BJ (cell line): ENCODE data around the gene CLMN. TPM values are rescaled to one million over a fixed set of nuclear protein-coding genes. Genes with fewer than 3 reads are reported as not detected.

Experiments used
- CTCF ChIA-PET: fragments of 350-600 bp; formaldehyde crosslinking; extraction: SDS; loops from one replicate; lab custom pipeline; 2021; ENCODE audit warnings: antibody characterized with exemption, inconsistent platforms; lab: Yijun Ruan, JAX
- POLR2A ChIA-PET: fragments of 300-600 bp; sonication (Branson Sonifier 250); formaldehyde crosslinking; extraction: SDS; loops from one replicate; lab custom pipeline; 2021; ENCODE audit warnings: antibody characterized with exemption; lab: Charles Lee
- DNase-seq: peaks from one replicate; pipeline ENCODE4 v3.0.0-alpha.2; 2011; ENCODE audit warnings: low read depth
- H3K27me3 ChIP-seq: 2 replicates; pipeline ENCODE4 v1.6.0; 2011; ENCODE audit warnings: low read length; ENCODE audit not compliant: control insufficient read depth, insufficient read depth
- H3K36me3 ChIP-seq: 2 replicates; pipeline ENCODE4 v1.5.1; 2011; ENCODE audit warnings: low read length; ENCODE audit not compliant: control insufficient read depth, insufficient read depth
- H3K4me3 ChIP-seq: 2 replicates; pipeline ENCODE4 v1.5.1; 2011; ENCODE audit warnings: low read depth, mild to moderate bottlenecking, control low read depth, low read length
- polyA plus RNA-seq: library from polyadenylated mRNA; depleted of rRNA; stranded (reverse); fragments of >200 nt; gene quantifications from 2 replicates; pipeline ENCODE4 v1.2.3, GENCODE V29; 2011
- TF ChIP-seq, protein P1 (sequence below): IDR thresholded peaks from 2 replicates; pipeline ENCODE4 v1.5.1; 2011; ENCODE audit warnings: low read depth, mild to moderate bottlenecking, control low read depth, inconsistent platforms, low read length, moderate library complexity; ENCODE audit not compliant: insufficient read depth

The CLMN gene
- polyA plus RNA-seq, 1 experiment, result 0.13 TPM

DNA sequence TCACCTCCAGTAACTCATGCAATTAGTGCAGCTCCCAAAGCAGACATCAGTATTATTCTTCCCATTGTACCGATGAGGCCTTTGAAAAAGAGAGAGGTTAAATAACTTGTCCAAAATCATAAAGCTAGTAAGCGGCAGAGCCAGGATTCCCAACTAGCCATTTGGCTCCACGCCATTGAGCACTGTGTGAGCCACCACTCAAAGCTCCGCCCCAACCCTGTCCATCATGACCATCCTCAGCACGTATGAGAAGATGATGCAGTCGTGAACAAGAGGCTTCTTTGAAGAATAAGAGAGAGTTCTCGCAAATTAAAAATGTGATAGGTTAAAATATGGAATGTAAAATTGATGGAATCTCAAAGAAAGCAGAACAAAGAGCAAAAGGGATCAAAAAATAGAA, 14.6 kb downstream of the CLMN start:
- DNase-seq, result no peak
- H3K36me3 ChIP-seq, result no peaks in the 10 kb centered on the region
- H3K27me3 ChIP-seq, result no peaks in the 10 kb centered on the region
- TF ChIP-seq, protein P1, sequence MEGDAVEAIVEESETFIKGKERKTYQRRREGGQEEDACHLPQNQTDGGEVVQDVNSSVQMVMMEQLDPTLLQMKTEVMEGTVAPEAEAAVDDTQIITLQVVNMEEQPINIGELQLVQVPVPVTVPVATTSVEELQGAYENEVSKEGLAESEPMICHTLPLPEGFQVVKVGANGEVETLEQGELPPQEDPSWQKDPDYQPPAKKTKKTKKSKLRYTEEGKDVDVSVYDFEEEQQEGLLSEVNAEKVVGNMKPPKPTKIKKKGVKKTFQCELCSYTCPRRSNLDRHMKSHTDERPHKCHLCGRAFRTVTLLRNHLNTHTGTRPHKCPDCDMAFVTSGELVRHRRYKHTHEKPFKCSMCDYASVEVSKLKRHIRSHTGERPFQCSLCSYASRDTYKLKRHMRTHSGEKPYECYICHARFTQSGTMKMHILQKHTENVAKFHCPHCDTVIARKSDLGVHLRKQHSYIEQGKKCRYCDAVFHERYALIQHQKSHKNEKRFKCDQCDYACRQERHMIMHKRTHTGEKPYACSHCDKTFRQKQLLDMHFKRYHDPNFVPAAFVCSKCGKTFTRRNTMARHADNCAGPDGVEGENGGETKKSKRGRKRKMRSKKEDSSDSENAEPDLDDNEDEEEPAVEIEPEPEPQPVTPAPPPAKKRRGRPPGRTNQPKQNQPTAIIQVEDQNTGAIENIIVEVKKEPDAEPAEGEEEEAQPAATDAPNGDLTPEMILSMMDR, result no peak
- POLR2A ChIA-PET, result no interaction called here
- H3K4me3 ChIP-seq, result no peak overlapping the region
- CTCF ChIA-PET, result no interaction called here

DNA sequence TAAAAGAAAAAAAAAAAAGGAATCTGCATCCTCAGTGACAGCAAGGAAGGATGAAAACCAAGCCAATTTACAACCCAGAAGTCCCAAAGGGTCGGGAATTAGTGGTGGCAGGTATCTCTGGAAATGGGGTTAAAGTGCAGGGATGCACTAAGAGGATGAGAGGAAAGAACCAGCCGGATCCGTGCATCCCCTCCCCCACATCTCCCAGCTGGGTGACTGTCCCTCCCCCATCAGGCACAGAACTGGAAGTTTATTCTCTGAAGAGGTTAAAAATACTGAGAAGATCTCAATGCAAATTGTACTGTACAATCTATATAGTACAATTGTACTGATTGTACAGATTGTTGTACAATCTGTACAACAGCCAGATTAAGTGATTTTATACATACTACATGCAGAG, 15.4 kb downstream of the CLMN start:
- no peaks in the 10 kb centered on the region for H3K27me3 ChIP-seq
- TF ChIP-seq, protein P1, result no peak
- ChIA-PET POLR2A (no interaction called here), CTCF (no interaction called here)
- DNase-seq, result no peak
- H3K4me3 ChIP-seq, result no peak overlapping the region
- H3K36me3 ChIP-seq, result no peaks in the 10 kb centered on the region

DNA sequence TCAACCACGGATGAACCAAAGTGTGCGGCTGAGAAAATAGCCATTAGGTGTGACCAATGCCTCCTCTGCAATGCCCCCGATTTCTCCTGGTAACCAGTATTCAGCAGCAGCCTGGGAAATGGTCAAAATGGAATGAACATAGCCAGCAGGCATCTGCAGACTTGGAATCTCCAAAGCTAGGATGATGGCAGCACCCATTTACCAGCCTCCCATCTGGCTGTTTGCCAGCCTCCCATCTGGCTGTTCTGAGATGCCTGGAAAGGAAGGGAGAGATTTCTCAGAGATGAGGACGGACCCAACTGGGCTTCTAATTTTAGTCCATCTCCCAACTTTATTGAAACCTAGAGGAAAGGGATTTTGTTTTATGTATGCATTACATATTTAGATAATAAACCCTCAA, 16.2 kb downstream of the CLMN start:
- ChIA-PET POLR2A (no interaction called here), CTCF (no interaction called here)
- TF ChIP-seq, protein P1, result no peak
- no peak for DNase-seq
- H3K4me3 ChIP-seq, result no peak overlapping the region
- H3K27me3 ChIP-seq, result no peaks in the 10 kb centered on the region
- no peaks in the 10 kb centered on the region for H3K36me3 ChIP-seq

DNA sequence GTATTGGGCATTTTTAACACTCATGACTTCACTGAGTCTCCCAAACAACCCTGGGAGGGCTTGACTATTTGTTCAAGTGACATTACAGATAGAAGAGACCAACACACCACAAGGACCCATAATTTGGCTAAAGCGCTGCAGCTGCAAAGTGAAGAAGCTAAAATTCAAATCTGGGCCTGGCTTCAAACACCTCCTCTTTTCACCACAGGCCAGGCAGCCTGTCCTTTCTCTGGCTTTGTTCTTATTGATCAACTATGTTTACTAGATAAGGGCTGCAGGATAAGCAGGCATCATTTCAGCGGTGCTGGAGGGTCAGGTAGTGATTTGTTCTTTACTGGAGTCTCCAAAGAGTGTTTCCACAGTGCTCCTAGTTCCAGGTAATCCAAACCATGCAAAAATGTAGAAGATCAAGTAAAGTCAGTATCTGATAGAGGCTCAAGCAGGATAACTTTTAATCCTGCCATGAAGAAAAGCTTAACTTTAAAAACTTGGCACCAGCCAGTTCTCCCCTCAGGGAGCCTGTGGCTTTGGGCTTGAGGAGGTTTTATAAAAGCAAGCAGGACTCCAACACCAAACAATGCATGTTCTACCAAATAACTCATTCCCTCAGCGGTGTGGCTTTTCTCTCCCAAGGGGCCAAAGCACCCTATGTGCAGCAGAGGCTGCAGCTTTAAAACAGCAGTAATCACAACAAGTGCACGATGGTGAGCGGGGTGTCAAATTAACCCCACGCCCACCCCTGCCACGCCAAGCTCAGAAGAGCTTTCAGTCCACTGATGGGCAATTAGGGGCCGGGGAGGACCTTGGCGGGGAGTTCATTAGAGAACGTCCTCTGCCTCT, 16.8 kb downstream of the CLMN start:
- Histone ChIP-seq H3K36me3 (no peaks in the 10 kb centered on the region), H3K27me3 (no peaks in the 10 kb centered on the region), H3K4me3 (no peak overlapping the region)
- TF ChIP-seq, protein P1, result no peak
- POLR2A ChIA-PET, result no interaction called here
- CTCF ChIA-PET, result no interaction called here
- no peak for DNase-seq

DNA sequence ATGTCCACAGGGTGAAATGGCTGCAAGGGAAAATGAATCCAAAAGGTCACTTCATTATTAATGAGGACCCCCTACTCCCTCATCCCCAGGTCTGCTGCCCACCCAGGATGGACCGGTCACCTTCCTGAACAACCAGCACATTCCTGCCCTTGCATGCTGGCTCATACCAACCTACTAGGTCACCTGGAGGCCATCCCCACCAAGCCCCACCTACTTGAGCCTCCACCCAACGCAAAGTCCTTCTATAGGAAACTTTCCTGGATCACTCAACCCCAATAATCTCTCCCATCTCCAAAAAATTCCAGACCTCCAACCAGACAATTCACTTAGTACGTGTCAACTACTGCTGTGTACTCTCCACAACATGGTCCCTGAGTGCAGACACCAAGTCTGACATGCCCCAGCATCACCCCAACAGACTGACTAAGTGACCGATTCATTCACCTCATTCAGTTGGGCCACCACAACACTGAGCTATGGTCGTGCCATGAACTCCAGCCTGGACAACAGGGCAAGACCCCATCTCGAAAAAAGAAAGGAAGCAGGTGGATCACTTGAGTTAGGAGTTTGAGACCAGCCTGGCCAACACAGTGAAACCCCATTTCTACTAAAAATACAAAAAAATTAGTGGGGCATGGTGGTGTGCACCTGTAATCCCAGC, 18.1 kb downstream of the CLMN start:
- no peaks in the 10 kb centered on the region for H3K36me3 ChIP-seq
- ChIA-PET CTCF (no interaction called here), POLR2A (no interaction called here)
- H3K4me3 ChIP-seq, result no peak overlapping the region
- no peak for DNase-seq
- no peaks in the 10 kb centered on the region for H3K27me3 ChIP-seq
- TF ChIP-seq, protein P1, result no peak
